SW480 (cell line): ENCODE data around the gene PLA2R1.

Experiments
- DNase-seq: peaks from one replicate; pipeline ENCODE4 v3.0.0-alpha.2; 2016; ENCODE audit warnings: low spot score

Gene PLA2R1

GRCh38 chr2:160062292-160063005, at the start of gene PLA2R1:
TSS of gene PLA2R1 (minus strand) at chr2:160062615. CDS start at chr2:160062403, 212 bp downstream.
- DNase-seq: peak; percentile 37

- DNase-seq: no peak
Observed at GRCh38 chr2:160110674-160111239, 48.3 kb upstream of the PLA2R1 start.

GRCh38 chr2:160109939-160110673, 47.7 kb upstream of the PLA2R1 start:
- DNase-seq: peak; percentile 64

GRCh38 chr2:160109243-160109642, 46.8 kb upstream of the PLA2R1 start:
- no peak for DNase-seq

GRCh38 chr2:160108646-160109045, 46.2 kb upstream of the PLA2R1 start:
- no peak for DNase-seq

- DNase-seq: no peak
Observed at GRCh38 chr2:160105366-160105765, 43.0 kb upstream of the PLA2R1 start.

- DNase-seq: no peak
Observed at GRCh38 chr2:160104115-160104514, 41.7 kb upstream of the PLA2R1 start.

GRCh38 chr2:160097326-160097725, 34.9 kb upstream of the PLA2R1 start:
- DNase-seq: no peak

- DNase-seq: no peak
Observed at GRCh38 chr2:160096409-160096808, 34.0 kb upstream of the PLA2R1 start.

GRCh38 chr2:160092445-160092844, 30.0 kb upstream of the PLA2R1 start:
- DNase-seq: no peak

GRCh38 chr2:160091381-160091780, 29.0 kb upstream of the PLA2R1 start:
- DNase-seq: no peak

- DNase-seq: peak; percentile 9
Observed at GRCh38 chr2:160087854-160088745, 25.7 kb upstream of the PLA2R1 start.

- DNase-seq: no peak
Observed at GRCh38 chr2:160085662-160086061, 23.2 kb upstream of the PLA2R1 start.

- no peak for DNase-seq
Observed at GRCh38 chr2:160077912-160078810, 15.7 kb upstream of the PLA2R1 start.

GRCh38 chr2:160076914-160077313, 14.5 kb upstream of the PLA2R1 start:
- no peak for DNase-seq

- DNase-seq: no peak
Observed at GRCh38 chr2:160076241-160076640, 13.8 kb upstream of the PLA2R1 start.

GRCh38 chr2:160075171-160075570, 12.8 kb upstream of the PLA2R1 start:
- no peak for DNase-seq

GRCh38 chr2:160073284-160073888, 11.0 kb upstream of the PLA2R1 start:
- DNase-seq: peak; percentile 55

GRCh38 chr2:160068906-160069305, 6.5 kb upstream of the PLA2R1 start:
- DNase-seq: no peak

- no peak for DNase-seq
Observed at GRCh38 chr2:160064916-160065315, 2.5 kb upstream of the PLA2R1 start.
